Measurements from ENCODE around the gene MAP6D1. TPM values are rescaled to one million over a fixed set of nuclear protein-coding genes. Genes with fewer than 3 reads are reported as not detected.
"Not testable (repeated sequence)": the region's sequence is repeated elsewhere in the genome, so short reads cannot be mapped to it uniquely, and the experiment has no call there.

Gene MAP6D1
- total and polyA plus RNA-seq, 2 donors (not counting 1 experiment from before 2014, with no cell fraction given): 0.83 to 2.1 TPM

DNA sequence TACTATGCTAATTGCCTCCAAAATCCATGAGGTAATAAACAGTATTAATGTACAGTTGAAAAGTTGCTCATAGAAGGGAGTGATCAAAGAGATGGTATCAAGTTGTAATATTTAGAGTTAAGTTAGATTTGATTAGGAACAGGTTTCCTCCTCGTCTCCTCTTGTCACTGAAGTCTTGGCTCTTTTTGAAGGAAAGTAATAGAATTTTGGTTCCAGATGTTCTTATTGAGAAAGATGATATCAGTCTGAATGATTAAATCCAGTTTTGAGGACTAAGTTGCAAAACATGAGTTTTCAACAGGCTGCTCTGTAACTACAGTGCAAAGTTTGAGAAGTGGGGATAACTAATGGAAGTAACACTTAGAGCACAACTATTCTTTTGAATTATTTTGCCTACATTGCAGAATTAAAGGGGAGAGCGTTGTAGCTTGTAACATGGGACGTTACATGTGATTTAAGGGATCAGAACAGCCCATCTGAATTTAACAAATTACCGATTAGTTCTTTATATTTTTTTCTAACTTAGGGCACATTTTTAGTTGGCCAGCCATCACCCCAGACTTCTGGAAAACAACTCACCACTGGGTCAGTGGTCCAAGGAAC is 48.3 kb downstream of the MAP6D1 start:
- no peak for DNase-seq (ENCODE audit: low read depth in 2 of 2)
- Histone ChIP-seq H3K9ac (ENCODE audit: insufficient read depth, low read length) (no peak overlapping the region), H3K4me3 (replicated peaks in 1 of 4; ENCODE audit: control extremely low read depth in 1 of 4, insufficient read depth in 1 of 4, low read depth in 3 of 4, low read length in 4 of 4) (no peak overlapping the region), H3K79me2 (ENCODE audit: control insufficient read depth, insufficient read depth, low read length) (no peaks in the 10 kb centered on the region), H3K27ac (ENCODE audit: insufficient read depth, low read length) (no peak overlapping the region), H3K4me1 (ENCODE audit: control insufficient read depth, extremely low read depth, insufficient read depth, low read length) (no peaks in the 10 kb centered on the region), H3K36me3 (ENCODE audit: control insufficient read depth, insufficient read depth, low read length) (peaks cover 11% of the 10 kb centered on the region), H2AFZ (ENCODE audit: low read length) (no peak overlapping the region), H3K4me2 (ENCODE audit: extremely low read depth, insufficient read depth, low read length) (no peak overlapping the region), H4K20me1 (ENCODE audit: control insufficient read depth, extremely low read depth, insufficient read depth, low read length) (no peaks in the 10 kb centered on the region), H3K9me3 (ENCODE audit: control insufficient read depth, insufficient read depth, low read depth, low read length) (no peaks in the 10 kb centered on the region), H3K27me3 (ENCODE audit: control insufficient read depth, insufficient read depth, low read length) (no peaks in the 10 kb centered on the region)
- TF ChIP-seq EZH2 (IDR thresholded peaks at IDR 0.05; ENCODE audit: low read length, missing control alignments): no peak
- TF ChIP-seq, protein P1, sequence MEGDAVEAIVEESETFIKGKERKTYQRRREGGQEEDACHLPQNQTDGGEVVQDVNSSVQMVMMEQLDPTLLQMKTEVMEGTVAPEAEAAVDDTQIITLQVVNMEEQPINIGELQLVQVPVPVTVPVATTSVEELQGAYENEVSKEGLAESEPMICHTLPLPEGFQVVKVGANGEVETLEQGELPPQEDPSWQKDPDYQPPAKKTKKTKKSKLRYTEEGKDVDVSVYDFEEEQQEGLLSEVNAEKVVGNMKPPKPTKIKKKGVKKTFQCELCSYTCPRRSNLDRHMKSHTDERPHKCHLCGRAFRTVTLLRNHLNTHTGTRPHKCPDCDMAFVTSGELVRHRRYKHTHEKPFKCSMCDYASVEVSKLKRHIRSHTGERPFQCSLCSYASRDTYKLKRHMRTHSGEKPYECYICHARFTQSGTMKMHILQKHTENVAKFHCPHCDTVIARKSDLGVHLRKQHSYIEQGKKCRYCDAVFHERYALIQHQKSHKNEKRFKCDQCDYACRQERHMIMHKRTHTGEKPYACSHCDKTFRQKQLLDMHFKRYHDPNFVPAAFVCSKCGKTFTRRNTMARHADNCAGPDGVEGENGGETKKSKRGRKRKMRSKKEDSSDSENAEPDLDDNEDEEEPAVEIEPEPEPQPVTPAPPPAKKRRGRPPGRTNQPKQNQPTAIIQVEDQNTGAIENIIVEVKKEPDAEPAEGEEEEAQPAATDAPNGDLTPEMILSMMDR (conservative IDR thresholded peaks at IDR 0.05 in 1 of 2, IDR thresholded peaks at IDR 0.05 in 1 of 2; ENCODE audit: low read depth in 1 of 2, low read length in 2 of 2): no peak

DNA sequence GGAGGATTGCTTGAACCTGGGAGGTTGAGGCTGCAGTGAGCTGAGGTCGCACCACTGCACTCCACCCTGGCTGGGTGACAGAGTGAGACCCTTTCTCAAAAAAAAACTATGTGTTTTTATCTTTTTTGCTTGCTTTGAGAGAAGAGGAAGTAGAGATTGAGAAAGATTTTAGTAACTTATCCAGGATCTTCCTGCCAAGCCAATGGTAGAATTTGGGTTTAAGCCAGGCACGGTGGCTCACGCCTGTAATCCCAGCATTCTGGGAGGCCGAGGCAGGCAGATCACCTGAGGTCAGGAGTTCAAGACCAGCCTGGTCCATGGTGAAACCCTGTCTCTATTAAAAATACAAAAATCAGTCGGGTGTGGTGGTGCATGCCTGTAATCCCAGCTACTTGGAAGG is 48.9 kb downstream of the MAP6D1 start:
- not testable (repeated sequence) for H3K27ac ChIP-seq (ENCODE audit: insufficient read depth, low read length); H3K9ac ChIP-seq (ENCODE audit: insufficient read depth, low read length); H3K27me3 ChIP-seq (ENCODE audit: control insufficient read depth, insufficient read depth, low read length); H2AFZ ChIP-seq (ENCODE audit: low read length); H3K4me2 ChIP-seq (ENCODE audit: extremely low read depth, insufficient read depth, low read length); DNase-seq (ENCODE audit: low read depth in 2 of 2); H3K4me3 ChIP-seq (replicated peaks in 1 of 4; ENCODE audit: control extremely low read depth in 1 of 4, insufficient read depth in 1 of 4, low read depth in 3 of 4, low read length in 4 of 4); H3K79me2 ChIP-seq (ENCODE audit: control insufficient read depth, insufficient read depth, low read length); H3K4me1 ChIP-seq (ENCODE audit: control insufficient read depth, extremely low read depth, insufficient read depth, low read length); H4K20me1 ChIP-seq (ENCODE audit: control insufficient read depth, extremely low read depth, insufficient read depth, low read length); H3K9me3 ChIP-seq (ENCODE audit: control insufficient read depth, insufficient read depth, low read depth, low read length)
- peaks cover 11% of the 10 kb centered on the region for H3K36me3 ChIP-seq (ENCODE audit: control insufficient read depth, insufficient read depth, low read length)

DNA sequence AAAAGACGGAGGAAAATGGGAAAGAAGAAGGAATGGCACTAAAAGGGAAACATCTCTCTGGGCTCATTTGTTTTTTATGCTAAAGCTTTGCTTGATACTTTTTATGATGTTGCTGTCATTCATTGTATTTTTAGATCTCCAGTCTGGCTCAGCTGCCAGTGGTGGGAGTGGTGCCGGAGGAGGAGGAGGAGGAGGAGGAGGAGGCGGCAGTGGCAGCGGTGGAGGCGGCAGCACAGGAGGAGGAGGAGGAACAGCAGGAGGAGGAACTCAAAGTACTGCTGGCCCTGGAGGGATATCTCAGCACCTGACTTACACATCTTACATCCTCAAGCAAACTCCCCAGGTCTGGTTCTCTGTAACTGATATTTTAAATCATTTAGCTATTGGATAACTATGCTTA is 49.6 kb downstream of the MAP6D1 start:
- Histone ChIP-seq H3K36me3 (ENCODE audit: control insufficient read depth, insufficient read depth, low read length) (peaks cover 7% of the 10 kb centered on the region), H3K4me3 (replicated peaks in 1 of 4; ENCODE audit: control extremely low read depth in 1 of 4, insufficient read depth in 1 of 4, low read depth in 3 of 4, low read length in 4 of 4) (no peak overlapping the region), H3K4me2 (ENCODE audit: extremely low read depth, insufficient read depth, low read length) (no peak overlapping the region), H3K9ac (ENCODE audit: insufficient read depth, low read length) (no peak overlapping the region), H3K27ac (ENCODE audit: insufficient read depth, low read length) (no peak overlapping the region), H4K20me1 (ENCODE audit: control insufficient read depth, extremely low read depth, insufficient read depth, low read length) (no peaks in the 10 kb centered on the region), H2AFZ (ENCODE audit: low read length) (no peak overlapping the region), H3K4me1 (ENCODE audit: control insufficient read depth, extremely low read depth, insufficient read depth, low read length) (no peaks in the 10 kb centered on the region), H3K27me3 (ENCODE audit: control insufficient read depth, insufficient read depth, low read length) (no peaks in the 10 kb centered on the region), H3K79me2 (ENCODE audit: control insufficient read depth, insufficient read depth, low read length) (no peaks in the 10 kb centered on the region), H3K9me3 (ENCODE audit: control insufficient read depth, insufficient read depth, low read depth, low read length) (no peaks in the 10 kb centered on the region)
- DNase-seq (ENCODE audit: low read depth in 2 of 2): no peak
- TF ChIP-seq EZH2 (IDR thresholded peaks at IDR 0.05; ENCODE audit: low read length, missing control alignments): no peak
- TF ChIP-seq, protein P1 (conservative IDR thresholded peaks at IDR 0.05 in 1 of 2, IDR thresholded peaks at IDR 0.05 in 1 of 2; ENCODE audit: low read depth in 1 of 2, low read length in 2 of 2): no peak

Data from fibroblast of lung (primary cell).